ENCODE measurements around the gene YPEL4.

YPEL4 gene

DNA sequence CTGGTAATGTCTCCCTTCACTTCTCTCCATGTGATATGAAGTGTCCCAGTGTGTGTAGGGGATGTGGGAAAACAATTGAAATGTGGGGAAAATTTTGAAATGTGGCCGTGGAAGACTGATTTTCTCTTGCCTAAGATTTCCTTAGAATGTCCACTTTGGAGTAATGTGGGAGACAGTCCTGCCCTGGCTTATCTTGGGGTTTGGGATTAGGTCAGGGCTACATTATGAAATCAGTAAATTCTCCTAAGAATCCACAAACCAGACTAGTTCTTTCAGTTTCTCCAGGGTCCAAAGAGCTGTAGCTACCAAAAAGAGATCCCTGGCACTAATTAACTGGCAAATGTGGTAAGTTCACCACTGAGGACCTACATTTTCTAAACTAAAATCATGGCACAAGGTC, 22.8 kb downstream of the YPEL4 start:
- Mint-ChIP-seq H3K9me3 (ENCODE audit: low read depth) (no peaks in the 10 kb centered on the region), H3K4me1 (ENCODE audit: low read depth) (no peaks in the 10 kb centered on the region), H3K27me3 (peaks cover 8% of the 10 kb centered on the region), H3K4me3 (no peak overlapping the region), H3K36me3 (no peaks in the 10 kb centered on the region), H3K27ac (no peak overlapping the region)

GRCh38 chr11:57624864-57625263, 24.8 kb downstream of the YPEL4 start:
- H3K27ac Mint-ChIP-seq = no peak overlapping the region
- H3K9me3 Mint-ChIP-seq (ENCODE audit: low read depth) = peaks cover 2% of the 10 kb centered on the region
- no peak overlapping the region for H3K4me3 Mint-ChIP-seq
- H3K27me3 Mint-ChIP-seq = peaks cover 4% of the 10 kb centered on the region
- H3K36me3 Mint-ChIP-seq = peaks cover 3% of the 10 kb centered on the region
- H3K4me1 Mint-ChIP-seq (ENCODE audit: low read depth) = no peaks in the 10 kb centered on the region

DNA sequence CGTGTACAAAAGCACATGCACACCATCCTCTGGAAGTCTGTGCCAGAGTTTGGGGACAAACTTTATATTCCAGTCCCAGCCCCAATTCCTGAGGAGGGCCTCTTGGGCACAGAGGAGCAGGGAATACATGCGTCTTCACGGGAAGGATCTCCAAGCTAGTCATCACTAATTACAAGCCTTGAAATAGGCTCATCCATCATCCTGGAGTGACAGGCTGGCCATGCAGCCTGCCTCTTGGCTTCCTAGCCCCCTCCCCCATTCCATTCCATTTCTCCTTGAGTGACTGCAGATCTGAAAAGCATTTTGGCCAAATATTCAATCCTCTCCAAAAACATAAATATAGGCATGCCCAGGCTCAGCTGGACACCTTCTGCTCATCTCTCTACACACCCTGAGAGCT, 27.4 kb downstream of the YPEL4 start:
- peaks cover 4% of the 10 kb centered on the region for H3K27me3 Mint-ChIP-seq
- H3K27ac Mint-ChIP-seq = no peak overlapping the region
- no peaks in the 10 kb centered on the region for H3K4me1 Mint-ChIP-seq (ENCODE audit: low read depth)
- H3K4me3 Mint-ChIP-seq = no peak overlapping the region
- peaks cover 3% of the 10 kb centered on the region for H3K9me3 Mint-ChIP-seq (ENCODE audit: low read depth)
- peaks cover 3% of the 10 kb centered on the region for H3K36me3 Mint-ChIP-seq

- peaks cover 6% of the 10 kb centered on the region for H3K27me3 Mint-ChIP-seq
- H3K36me3 Mint-ChIP-seq = peaks cover 3% of the 10 kb centered on the region
- H3K4me1 Mint-ChIP-seq (ENCODE audit: low read depth) = no peaks in the 10 kb centered on the region
Measured at GRCh38 chr11:57620467-57620866, 29.2 kb downstream of the YPEL4 start.

DNA sequence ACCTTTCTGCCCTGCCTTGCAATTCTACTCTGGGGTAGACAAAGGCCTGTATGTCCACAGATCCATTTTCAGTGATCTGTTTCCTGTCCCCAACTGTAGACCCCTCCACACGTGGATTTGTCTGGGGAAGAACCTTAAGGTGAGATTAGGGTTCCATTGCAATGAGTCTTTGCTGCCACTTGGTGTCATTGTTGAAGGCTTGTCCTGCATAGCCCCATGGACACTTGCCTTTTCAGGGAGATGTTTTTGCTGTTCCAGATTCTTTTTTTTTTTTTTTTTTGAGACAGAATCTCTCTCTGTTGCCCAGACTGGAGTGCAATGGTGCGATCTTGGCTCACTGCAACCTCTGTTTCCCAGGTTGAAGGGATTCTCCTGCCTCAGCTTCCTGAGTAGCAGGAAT, 30.4 kb downstream of the YPEL4 start:
- H3K27ac Mint-ChIP-seq = no peak overlapping the region
- H3K4me1 Mint-ChIP-seq (ENCODE audit: low read depth) = no peaks in the 10 kb centered on the region
- peaks cover 3% of the 10 kb centered on the region for H3K9me3 Mint-ChIP-seq (ENCODE audit: low read depth)
- no peak overlapping the region for H3K4me3 Mint-ChIP-seq
- H3K27me3 Mint-ChIP-seq = peaks cover 6% of the 10 kb centered on the region
- peaks cover 3% of the 10 kb centered on the region for H3K36me3 Mint-ChIP-seq

More at GRCh38 chr11:57620467-57620866, 29.2 kb downstream of the YPEL4 start:
- Mint-ChIP-seq H3K27ac (no peak overlapping the region), H3K9me3 (ENCODE audit: low read depth) (peaks cover 3% of the 10 kb centered on the region), H3K4me3 (no peak overlapping the region)

DNA sequence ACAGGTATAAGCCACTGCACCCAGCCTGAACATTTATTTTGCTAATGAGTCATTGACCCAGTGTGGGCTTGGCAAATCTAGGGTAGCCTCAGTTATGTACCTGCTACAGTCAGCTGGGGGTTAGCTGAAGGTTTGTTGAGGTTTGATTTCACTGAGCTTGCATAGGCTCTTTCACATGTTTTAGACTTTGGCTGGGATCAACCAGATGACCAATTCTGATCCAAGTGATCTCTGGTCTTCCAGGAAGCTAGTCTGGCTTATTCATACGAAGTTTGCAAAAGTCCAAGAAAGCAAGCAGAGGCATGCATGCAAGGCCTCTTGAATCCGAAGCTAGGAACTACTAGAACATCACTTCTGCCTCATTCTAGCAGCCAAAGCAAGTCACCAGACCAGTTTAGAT, 31.3 kb downstream of the YPEL4 start:
- Mint-ChIP-seq H3K4me1 (ENCODE audit: low read depth) (no peaks in the 10 kb centered on the region), H3K27ac (no peak overlapping the region), H3K4me3 (no peak overlapping the region), H3K27me3 (peaks cover 8% of the 10 kb centered on the region), H3K36me3 (peaks cover 3% of the 10 kb centered on the region), H3K9me3 (ENCODE audit: low read depth) (peaks cover 3% of the 10 kb centered on the region)

- no peak overlapping the region for H3K4me3 Mint-ChIP-seq
- H3K9me3 Mint-ChIP-seq (ENCODE audit: low read depth) = peaks cover 3% of the 10 kb centered on the region
- no peak overlapping the region for H3K27ac Mint-ChIP-seq
- H3K4me1 Mint-ChIP-seq (ENCODE audit: low read depth) = no peaks in the 10 kb centered on the region
- peaks cover 3% of the 10 kb centered on the region for H3K36me3 Mint-ChIP-seq
- H3K27me3 Mint-ChIP-seq = peaks cover 6% of the 10 kb centered on the region
Measured at GRCh38 chr11:57616595-57616994, 33.1 kb downstream of the YPEL4 start.

DNA sequence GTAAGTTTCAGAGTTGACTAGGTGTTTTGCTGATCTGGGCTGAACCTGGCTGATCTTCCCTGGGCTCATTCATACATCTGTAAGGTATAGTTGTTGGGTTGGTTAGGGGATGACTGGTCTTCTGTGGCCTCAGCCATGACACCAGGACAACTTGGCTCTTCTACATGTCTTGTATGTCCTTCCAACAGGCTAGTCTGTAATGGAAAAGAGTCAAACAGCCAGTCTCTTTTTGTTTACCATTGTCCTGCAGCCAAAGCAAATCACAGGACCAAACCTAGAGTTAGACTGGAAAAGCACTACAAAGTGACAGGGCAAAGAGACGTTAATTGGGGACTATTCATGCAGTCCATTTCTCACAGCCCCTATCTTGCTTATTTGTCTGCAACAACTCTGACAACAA, 34.4 kb downstream of the YPEL4 start:
- Mint-ChIP-seq H3K27me3 (peaks cover 6% of the 10 kb centered on the region), H3K27ac (no peak overlapping the region), H3K36me3 (no peaks in the 10 kb centered on the region), H3K4me3 (no peak overlapping the region), H3K4me1 (ENCODE audit: low read depth) (no peaks in the 10 kb centered on the region), H3K9me3 (ENCODE audit: low read depth) (peaks cover 3% of the 10 kb centered on the region)

GRCh38 chr11:57614234-57614772, 35.4 kb downstream of the YPEL4 start:
- Mint-ChIP-seq H3K9me3 (ENCODE audit: low read depth) (no peaks in the 10 kb centered on the region), H3K4me3 (no peak overlapping the region)

DNA sequence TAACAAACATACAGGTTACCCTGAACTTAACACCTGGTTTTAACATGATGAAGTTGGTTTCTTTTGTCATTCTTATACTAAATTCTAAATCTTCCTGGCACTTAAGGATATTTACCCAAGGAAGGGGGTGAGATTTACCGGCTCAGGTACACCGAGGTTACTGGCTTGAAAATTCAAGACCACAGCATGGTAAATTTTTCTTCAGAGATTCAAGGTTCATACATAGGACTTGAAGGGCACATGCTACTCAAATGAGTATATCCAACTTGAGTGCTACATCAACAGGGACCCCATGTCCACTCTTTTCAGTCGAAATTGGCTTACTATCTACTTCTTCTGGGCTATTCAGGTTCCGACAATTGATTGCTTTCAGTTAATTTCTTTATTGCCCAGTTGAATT, 39.5 kb downstream of the YPEL4 start:
- Mint-ChIP-seq H3K36me3 (no peaks in the 10 kb centered on the region), H3K27ac (no peak overlapping the region), H3K4me3 (no peak overlapping the region), H3K9me3 (ENCODE audit: low read depth) (no peaks in the 10 kb centered on the region), H3K4me1 (ENCODE audit: low read depth) (no peaks in the 10 kb centered on the region), H3K27me3 (peaks cover 3% of the 10 kb centered on the region)

More at GRCh38 chr11:57614234-57614772, 35.4 kb downstream of the YPEL4 start:
- Mint-ChIP-seq H3K36me3 (no peaks in the 10 kb centered on the region), H3K27ac (no peak overlapping the region), H3K4me1 (ENCODE audit: low read depth) (no peaks in the 10 kb centered on the region), H3K27me3 (peaks cover 6% of the 10 kb centered on the region)

DNA sequence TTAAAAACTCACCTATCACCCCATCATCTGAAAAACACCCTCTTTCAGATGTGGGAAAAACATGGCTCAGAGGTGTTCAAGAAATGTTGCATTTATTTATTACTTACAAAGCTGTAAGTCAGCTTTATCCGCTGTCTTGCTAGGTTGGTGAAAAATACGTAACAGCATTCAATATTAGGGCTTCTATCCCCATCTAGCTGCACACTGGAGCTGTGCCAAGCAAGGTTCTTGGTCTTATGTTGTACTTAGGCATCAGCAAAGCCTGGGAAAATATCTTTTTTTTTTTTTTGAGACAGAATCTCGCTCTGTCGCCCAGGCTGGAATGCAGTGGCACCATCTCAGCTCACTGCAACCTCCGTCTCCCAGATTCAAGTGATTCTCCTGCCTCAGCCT, 44.7 kb downstream of the YPEL4 start:
- H3K27ac Mint-ChIP-seq = no peak overlapping the region
- H3K27me3 Mint-ChIP-seq = no peaks in the 10 kb centered on the region
- H3K4me1 Mint-ChIP-seq (ENCODE audit: low read depth) = no peaks in the 10 kb centered on the region
- H3K9me3 Mint-ChIP-seq (ENCODE audit: low read depth) = no peaks in the 10 kb centered on the region
- no peak overlapping the region for H3K4me3 Mint-ChIP-seq
- no peaks in the 10 kb centered on the region for H3K36me3 Mint-ChIP-seq

DNA sequence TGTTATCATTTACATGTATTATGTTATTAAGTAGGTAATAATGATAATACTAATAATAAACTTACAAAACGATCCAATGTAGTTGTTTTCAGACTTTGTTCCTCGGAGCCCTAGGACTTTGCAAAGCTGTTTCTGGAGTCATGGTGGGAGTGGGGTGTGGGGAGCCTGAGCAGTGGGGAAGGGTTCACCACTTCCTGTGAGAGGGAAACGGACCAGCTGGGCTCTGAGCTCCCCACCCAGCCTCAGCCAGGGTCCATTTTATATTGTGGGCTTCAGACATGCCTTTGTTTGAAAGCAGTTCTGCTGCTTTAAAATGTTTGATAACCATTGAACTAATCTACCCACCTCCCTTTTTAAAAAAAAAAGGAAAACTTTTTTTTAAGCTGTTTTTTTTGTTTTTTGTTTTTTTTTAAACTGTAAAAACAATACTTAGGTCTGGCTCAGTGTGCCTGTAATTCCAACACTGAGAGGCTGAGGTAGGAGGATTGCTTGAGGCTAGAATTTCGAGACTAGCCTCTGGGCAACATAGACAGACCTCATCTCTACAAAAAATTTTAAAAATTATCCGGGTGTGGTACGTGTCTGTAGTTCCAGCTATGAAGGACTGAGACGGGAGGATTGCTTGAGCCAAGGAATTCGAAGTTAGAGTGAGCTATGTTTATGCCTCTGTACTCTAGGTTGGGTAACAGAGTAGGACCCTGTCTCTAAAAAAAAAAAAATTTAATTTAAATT, 45.2 kb downstream of the YPEL4 start:
- no peak overlapping the region for H3K4me3 Mint-ChIP-seq
- H3K36me3 Mint-ChIP-seq = no peaks in the 10 kb centered on the region
- no peaks in the 10 kb centered on the region for H3K4me1 Mint-ChIP-seq (ENCODE audit: low read depth)
- H3K27ac Mint-ChIP-seq = no peak overlapping the region
- no peaks in the 10 kb centered on the region for H3K9me3 Mint-ChIP-seq (ENCODE audit: low read depth)
- H3K27me3 Mint-ChIP-seq = peaks cover 1% of the 10 kb centered on the region

DNA sequence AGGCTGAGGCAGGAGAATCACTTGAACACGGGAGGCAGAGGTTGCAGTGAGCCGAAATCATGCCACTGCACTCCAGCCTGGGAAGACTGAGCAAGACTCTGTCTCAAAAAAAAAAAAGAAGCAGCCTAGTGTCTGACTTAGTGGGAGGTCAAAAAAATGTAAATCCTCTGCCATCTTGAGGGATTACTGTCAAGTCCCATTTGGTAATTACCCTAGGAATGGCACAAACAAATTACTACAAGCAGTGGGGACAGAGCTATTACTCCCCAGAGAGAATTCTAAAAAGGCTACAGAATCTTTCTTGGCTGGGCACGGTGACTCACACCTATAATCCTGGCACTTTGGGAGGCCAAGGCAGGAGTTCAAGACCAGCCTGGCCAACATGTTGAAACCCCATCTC, 48.4 kb downstream of the YPEL4 start:
- H3K4me1 Mint-ChIP-seq (ENCODE audit: low read depth) = no peaks in the 10 kb centered on the region
- H3K27ac Mint-ChIP-seq = no peak overlapping the region
- H3K4me3 Mint-ChIP-seq = no peak overlapping the region
- H3K9me3 Mint-ChIP-seq (ENCODE audit: low read depth) = no peaks in the 10 kb centered on the region
- H3K36me3 Mint-ChIP-seq = no peaks in the 10 kb centered on the region
- H3K27me3 Mint-ChIP-seq = peaks cover 9% of the 10 kb centered on the region

- H3K27ac Mint-ChIP-seq = no peak overlapping the region
- no peak overlapping the region for H3K4me3 Mint-ChIP-seq
- H3K27me3 Mint-ChIP-seq = peaks cover 10% of the 10 kb centered on the region
- no peaks in the 10 kb centered on the region for H3K4me1 Mint-ChIP-seq (ENCODE audit: low read depth)
- no peaks in the 10 kb centered on the region for H3K9me3 Mint-ChIP-seq (ENCODE audit: low read depth)
- no peaks in the 10 kb centered on the region for H3K36me3 Mint-ChIP-seq
Measured at GRCh38 chr11:57599381-57599780, 50.3 kb downstream of the YPEL4 start.

DNA sequence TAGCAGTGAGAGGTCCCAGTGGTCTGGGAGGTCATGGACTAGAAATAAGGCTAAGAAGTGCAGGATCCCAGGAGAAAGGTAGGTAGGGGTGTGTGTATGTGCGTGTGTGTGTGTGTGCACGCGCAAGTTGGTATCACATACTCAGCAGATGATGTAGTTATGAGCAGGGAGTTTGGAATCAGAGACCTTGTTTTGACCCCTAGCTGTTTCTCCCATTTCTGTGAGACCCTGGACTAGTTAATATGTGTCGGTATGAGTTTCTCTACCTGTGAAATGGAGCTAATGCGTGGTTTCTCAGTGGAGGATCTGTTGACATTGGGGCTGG, 50.9 kb downstream of the YPEL4 start:
- no peak overlapping the region for H3K4me3 Mint-ChIP-seq
- no peak overlapping the region for H3K27ac Mint-ChIP-seq
- no peaks in the 10 kb centered on the region for H3K4me1 Mint-ChIP-seq (ENCODE audit: low read depth)
- H3K36me3 Mint-ChIP-seq = no peaks in the 10 kb centered on the region
- peaks cover 10% of the 10 kb centered on the region for H3K27me3 Mint-ChIP-seq
- no peaks in the 10 kb centered on the region for H3K9me3 Mint-ChIP-seq (ENCODE audit: low read depth)
